Activated CD8-positive, alpha-beta memory T cell treated with anti-CD3 and anti-CD28 coated beads for 24 hours (primary cell): ENCODE measurements around the gene MORN1.

Source experiments
- DNase-seq: peaks from one replicate; pipeline ENCODE4 v3.0.0-alpha.2; 2020

MORN1 gene

DNA sequence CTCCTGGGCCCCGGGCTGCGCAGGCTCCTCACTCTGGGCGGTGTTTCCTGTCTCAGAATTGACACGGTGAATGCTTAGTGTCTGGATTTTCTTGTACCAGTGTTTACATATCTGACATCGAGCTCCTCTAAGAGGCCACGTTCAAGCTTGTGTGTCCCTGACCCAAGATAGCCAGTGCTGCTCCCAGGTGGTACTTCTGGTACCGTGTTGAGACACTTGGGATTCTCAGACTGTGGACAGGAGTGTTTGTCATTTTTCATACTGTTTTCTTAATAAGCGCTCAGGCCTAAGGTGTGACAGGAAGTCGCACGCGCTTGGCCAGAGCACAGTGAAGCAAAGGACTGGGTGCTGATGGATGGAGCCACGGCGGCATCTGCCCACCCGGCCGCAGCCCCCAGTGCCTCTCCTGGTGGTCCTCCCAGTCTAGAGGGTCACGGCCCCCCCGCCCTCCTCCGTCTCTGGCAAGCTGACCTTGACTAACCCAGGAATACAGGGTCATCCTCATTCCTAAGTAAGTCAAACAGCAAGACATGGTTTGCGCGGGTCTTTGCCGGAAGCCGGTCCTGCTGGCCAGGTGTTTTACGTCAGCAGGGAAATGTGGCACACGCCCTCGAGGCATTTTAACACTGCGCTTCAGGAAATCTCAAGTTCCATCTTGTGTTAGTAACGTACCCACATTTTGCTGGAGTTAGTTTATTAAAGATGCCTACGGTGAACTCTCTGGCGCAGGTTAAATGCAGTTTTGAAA is 13.0 kb upstream of the MORN1 start:
- DNase-seq, result no peak

DNA sequence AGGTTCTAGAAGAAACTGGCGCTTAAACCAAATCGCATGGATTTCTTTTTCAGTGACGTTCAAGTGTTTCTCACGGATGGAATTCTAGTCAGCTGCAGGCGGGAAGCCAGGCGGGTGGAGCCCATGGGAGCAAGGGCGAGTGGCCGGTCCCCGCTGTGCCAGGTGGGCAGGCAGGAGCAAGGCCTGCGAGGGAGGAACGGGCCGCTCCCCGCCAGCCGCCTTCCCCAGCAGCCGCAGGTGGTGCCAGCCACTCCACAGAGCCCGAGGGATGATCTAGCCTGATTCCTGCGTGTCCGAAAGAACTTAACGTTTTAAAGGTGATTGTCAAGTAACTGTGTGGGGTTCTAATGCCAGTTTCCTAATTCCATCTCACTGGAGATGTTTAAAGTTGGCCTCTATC is 11.9 kb upstream of the MORN1 start:
- DNase-seq, result no peak

DNA sequence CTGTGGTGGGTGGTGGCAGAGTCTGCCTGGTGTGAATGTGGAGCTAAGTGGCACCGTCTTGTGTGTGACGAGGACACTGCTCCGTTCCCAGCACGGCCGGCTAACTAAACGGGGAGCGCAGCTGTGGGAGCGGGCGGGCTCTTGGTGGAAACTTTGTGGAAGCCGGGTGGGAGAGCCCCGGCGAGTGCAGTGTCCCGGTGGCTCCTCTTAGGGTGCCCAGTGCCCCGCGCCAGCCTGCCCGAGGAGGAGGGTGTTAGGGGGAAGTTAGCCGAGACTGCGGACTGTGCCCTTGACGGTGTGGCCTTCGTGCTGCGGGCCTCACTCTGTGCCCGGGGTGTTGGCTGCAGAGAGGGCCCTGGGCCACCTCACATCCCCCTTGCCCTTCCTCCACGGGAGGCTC is 11.1 kb upstream of the MORN1 start:
- no peak for DNase-seq

DNA sequence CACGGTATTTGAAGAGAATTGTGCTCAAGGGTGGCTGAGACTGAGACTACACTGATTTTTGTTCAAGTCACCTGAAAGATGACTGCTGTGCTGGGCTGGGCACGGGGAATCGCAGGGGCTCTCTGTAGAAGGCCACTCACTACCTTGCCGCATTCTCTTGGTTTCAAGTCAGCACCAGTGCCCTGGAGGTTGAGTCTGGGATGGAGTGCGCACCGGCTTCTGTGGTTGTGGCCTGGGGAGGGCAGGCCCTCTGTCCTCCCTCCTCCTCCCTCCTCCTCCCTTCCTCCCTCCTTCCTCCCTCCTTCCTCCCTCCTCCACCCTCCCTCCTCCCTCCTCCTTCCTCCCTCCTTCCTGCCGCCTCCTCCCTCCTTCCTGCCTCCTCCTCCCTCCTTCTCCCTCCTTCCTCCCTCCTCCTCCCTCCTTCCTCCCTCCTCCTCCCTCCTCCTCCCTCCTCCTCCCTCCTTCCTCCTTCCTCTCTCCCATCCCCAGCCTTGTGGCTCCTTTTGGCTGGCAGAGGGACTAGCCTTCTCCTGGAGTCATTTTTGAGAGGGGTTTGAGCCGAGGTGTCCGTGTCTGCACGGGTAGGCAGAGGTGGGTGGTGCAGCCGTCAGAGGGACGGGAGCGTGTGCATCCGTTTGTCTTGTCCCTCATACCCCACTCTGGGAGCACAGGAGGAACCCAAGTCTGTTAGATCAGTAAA is 9.7 kb upstream of the MORN1 start:
- no peak for DNase-seq

- no peak for DNase-seq
These were observed 9.2 kb upstream of the MORN1 start for GRCh38 chr1:2400576-2400909.

- DNase-seq, result no peak
These were observed 8.7 kb upstream of the MORN1 start for GRCh38 chr1:2399890-2400575.

GRCh38 chr1:2398871-2399270 is 7.5 kb upstream of the MORN1 start:
- no peak for DNase-seq

- DNase-seq, result no peak
These were observed 5.8 kb upstream of the MORN1 start for GRCh38 chr1:2397007-2397679.

GRCh38 chr1:2396476-2396875 is 5.1 kb upstream of the MORN1 start:
- no peak for DNase-seq

GRCh38 chr1:2396059-2396458 is 4.7 kb upstream of the MORN1 start:
- no peak for DNase-seq

GRCh38 chr1:2395245-2395644 is 3.9 kb upstream of the MORN1 start:
- DNase-seq, result no peak

GRCh38 chr1:2394761-2395160 is 3.4 kb upstream of the MORN1 start:
- no peak for DNase-seq

- DNase-seq, result no peak
These were observed 2.9 kb upstream of the MORN1 start for GRCh38 chr1:2394220-2394619.

DNA sequence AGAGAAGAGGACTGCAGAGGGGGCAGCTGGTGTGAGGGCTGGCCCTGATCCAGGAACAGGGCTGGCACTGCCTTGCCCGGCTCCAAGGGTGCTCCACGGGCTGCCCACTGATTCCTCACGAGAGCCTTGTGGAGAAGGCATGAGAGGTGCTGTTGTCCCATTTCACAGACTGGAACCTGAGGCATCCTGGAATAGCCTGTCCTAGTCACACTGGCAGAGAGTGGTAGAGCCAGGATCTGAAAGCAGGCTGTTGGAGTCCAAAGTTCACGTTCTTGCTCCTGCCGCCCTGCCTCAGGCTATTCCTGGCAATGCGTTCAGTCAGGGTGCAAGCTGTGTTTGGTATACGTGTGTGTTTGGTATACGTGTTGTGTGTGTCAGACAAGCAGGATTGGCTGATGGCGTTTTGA is 2.1 kb upstream of the MORN1 start:
- DNase-seq, result no peak

DNA sequence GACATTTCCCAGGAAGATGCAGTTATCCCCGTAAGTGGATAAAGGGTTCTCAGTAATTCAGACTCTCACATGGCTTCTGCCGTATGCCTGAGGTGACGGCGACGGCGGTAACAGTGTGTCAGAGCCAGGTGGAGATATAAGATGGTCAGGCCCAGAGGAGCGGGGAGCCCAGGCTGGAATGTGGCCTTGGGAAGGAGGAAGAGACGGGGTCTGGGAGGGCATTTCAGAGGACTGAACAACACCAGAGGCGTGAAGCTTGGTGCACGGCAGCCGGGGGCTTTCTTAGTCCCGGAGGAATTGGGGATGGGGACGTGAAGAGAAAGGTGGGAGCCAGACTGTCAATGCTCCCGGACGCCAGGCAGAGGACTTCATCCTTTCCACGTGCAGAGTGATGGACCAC is 1.3 kb upstream of the MORN1 start:
- DNase-seq, result no peak

GRCh38 chr1:2391931-2392509 is 666 bp upstream of the MORN1 start:
- DNase-seq, result no peak

GRCh38 chr1:2389644-2390043 is 1.7 kb downstream of the MORN1 start:
- no peak for DNase-seq

GRCh38 chr1:2388004-2388913 is 3.1 kb downstream of the MORN1 start:
- no peak for DNase-seq

GRCh38 chr1:2386636-2387611 is 4.4 kb downstream of the MORN1 start:
- DNase-seq, result no peak

DNA sequence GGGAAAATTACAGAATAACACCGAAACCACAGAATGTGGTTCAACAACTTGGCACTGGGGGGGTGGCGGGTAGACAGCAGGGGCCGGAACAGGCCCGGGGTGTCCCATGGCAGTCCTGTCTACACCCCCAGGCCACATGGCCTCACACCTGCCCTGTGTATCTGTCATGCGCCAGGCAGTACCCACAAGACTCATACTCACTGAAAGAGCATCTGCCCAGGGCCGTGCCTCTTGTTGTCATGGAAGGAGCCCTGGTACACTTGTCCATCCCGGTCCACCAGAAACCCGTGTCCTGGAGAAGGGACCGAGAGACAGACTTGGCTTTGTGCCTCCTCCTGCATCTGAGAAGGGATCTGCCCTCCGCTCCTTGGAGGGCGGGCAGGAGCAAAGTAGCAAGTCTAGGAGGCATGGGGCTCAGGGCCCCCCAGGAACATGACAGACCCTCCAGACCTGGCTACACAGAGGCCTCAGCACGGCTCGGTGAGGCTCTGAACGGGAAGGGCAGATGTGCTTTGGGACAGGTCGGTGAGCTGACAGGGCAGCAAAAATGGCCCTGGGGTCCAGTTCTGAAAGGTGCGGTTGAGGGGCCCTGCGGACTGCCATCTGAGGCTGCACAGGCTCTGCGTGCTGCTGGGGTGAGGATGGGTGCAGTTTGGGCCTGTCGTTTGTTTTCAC is 5.6 kb downstream of the MORN1 start:
- DNase-seq, result no peak
